ENCODE data around the gene UQCRC1.

GRCh38 chr3:48599509-48600285 lies 9.7 kb downstream of the UQCRC1 start:
- TF ChIP-seq CTCF (IDR thresholded peaks at IDR 0.05): no peak
- TF ChIP-seq POLR2A (IDR thresholded peaks at IDR 0.05): no peak
- no peak for TF ChIP-seq POLR2AphosphoS5 (IDR thresholded peaks at IDR 0.05)

Measured in breast epithelium (tissue), 3 donors.